ENCODE measurements around the gene SCLY. TPM values are rescaled to one million over a fixed set of nuclear protein-coding genes. Genes with fewer than 3 reads are reported as not detected.

The SCLY gene
- total RNA-seq, 1 donor from 2014 or later, result 109 TPM

Other genes with a start within 250 kb of the SCLY start
- 17.6 TPM in 2 replicates for gene RAMP1, start 201.4 kb upstream of the SCLY start, total RNA-seq
- gene UBE2F, start 94.0 kb upstream of the SCLY start, total RNA-seq, result 115 and 124 TPM in 2 replicates
- gene ESPNL, start 39.3 kb downstream of the SCLY start, total RNA-seq, result 0.07 and 0.26 TPM in 2 replicates
- gene KLHL30, start 77.7 kb downstream of the SCLY start, total RNA-seq, result not detected in 2 replicates
- gene ERFE, start 98.0 kb downstream of the SCLY start, total RNA-seq, result 0.24 and 0.37 TPM in 2 replicates
- 74.4 and 77.4 TPM in 2 replicates for gene ILKAP, start 142.7 kb downstream of the SCLY start, total RNA-seq
- gene HES6, start 179.0 kb downstream of the SCLY start, total RNA-seq, result 10.2 and 10.3 TPM in 2 replicates
- 18.3 and 21.9 TPM in 2 replicates for gene PER2, start 227.6 kb downstream of the SCLY start, total RNA-seq

Data from activated CD4-positive, alpha-beta T cell treated with anti-CD3 and anti-CD28 coated beads, Interleukin-2, amount 10 ng/mL, durations not matched to agents 24 days and 14 days (primary cell).